ENCODE data around the gene FHIT.

DNA sequence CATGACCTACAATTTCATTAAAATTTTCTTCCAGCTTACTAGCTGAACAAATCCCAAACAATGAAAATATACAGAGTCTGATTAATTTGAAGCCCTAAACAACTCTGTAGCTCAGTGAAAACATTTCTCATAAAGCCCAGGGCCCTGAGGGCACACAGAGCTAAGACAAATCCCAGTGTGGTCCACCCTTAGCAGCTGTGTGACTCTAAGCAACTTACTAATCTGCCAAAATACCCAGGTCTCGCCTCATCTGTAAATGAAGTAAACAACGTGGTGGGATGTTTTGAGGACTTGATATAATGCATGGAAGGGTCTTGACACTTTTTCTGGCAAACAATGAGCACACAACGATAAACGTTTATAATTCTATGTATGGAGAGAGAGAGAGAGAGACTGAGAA, 158.4 kb downstream of the FHIT start:
- TF ChIP-seq, protein P1, sequence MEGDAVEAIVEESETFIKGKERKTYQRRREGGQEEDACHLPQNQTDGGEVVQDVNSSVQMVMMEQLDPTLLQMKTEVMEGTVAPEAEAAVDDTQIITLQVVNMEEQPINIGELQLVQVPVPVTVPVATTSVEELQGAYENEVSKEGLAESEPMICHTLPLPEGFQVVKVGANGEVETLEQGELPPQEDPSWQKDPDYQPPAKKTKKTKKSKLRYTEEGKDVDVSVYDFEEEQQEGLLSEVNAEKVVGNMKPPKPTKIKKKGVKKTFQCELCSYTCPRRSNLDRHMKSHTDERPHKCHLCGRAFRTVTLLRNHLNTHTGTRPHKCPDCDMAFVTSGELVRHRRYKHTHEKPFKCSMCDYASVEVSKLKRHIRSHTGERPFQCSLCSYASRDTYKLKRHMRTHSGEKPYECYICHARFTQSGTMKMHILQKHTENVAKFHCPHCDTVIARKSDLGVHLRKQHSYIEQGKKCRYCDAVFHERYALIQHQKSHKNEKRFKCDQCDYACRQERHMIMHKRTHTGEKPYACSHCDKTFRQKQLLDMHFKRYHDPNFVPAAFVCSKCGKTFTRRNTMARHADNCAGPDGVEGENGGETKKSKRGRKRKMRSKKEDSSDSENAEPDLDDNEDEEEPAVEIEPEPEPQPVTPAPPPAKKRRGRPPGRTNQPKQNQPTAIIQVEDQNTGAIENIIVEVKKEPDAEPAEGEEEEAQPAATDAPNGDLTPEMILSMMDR (IDR thresholded peaks at IDR 0.05) = no peak
- TF ChIP-seq POLR2A (IDR thresholded peaks at IDR 0.05; ENCODE audit: low read depth) (no peak), EP300 (IDR thresholded peaks at IDR 0.05) (no peak), POLR2AphosphoS5 (IDR thresholded peaks at IDR 0.05) (no peak)

All from esophagus muscularis mucosa (tissue), 4 donors.